HUDEP-2 (cell line): ENCODE results near the gene LTBP3.
A peak's percentile ranks its signal among the peaks of the same experiment; 100 is the strongest.

ENCODE experiments used
- DNase-seq, 76 experiments: peaks; one replicate each; lab custom pipeline; 2025; ENCODE audit not compliant: unreplicated experiment in 76 of 76; lab: John Stamatoyannopoulos, UW

LTBP3 gene

GRCh38 chr11:65558002-65558929 is at the start of gene LTBP3:
Gene LTBP3, minus strand, starts transcription at chr11:65558359. Its CDS starts 400 bp downstream, at chr11:65557959.
- DNase-seq: peak in 50 of 76 experiments; percentile 3 to 62 (median 36)

- peak in 3 of 76 experiments; percentile 3 to 20 (median 15) for DNase-seq
Measured at GRCh38 chr11:65606876-65607613, 48.9 kb upstream of the LTBP3 start.

GRCh38 chr11:65604258-65604657 is 46.1 kb upstream of the LTBP3 start:
- DNase-seq: no peak

GRCh38 chr11:65599955-65600246 is 41.7 kb upstream of the LTBP3 start:
- no peak for DNase-seq

GRCh38 chr11:65599216-65599954 is 41.2 kb upstream of the LTBP3 start:
- no peak for DNase-seq

GRCh38 chr11:65598258-65598699 is 40.1 kb upstream of the LTBP3 start:
- DNase-seq: no peak

- no peak for DNase-seq
Measured at GRCh38 chr11:65596520-65596919, 38.4 kb upstream of the LTBP3 start.

- peak in 23 of 76 experiments; percentile 7 to 54 (median 30) for DNase-seq
Measured at GRCh38 chr11:65595543-65596281, 37.6 kb upstream of the LTBP3 start, which contains the start of gene KCNK7. Gene KCNK7, minus strand, starts transcription at chr11:65595800. Its CDS starts 28 bp downstream, at chr11:65595772.

- peak in 19 of 76 experiments; percentile 6 to 48 (median 22) for DNase-seq
Measured at GRCh38 chr11:65595131-65595530, 37.0 kb upstream of the LTBP3 start.

GRCh38 chr11:65593518-65594414 is 35.6 kb upstream of the LTBP3 start:
- peak in 33 of 76 experiments; percentile 5 to 68 (median 28) for DNase-seq

- no peak for DNase-seq
Measured at GRCh38 chr11:65592858-65593517, 34.8 kb upstream of the LTBP3 start.

DNA sequence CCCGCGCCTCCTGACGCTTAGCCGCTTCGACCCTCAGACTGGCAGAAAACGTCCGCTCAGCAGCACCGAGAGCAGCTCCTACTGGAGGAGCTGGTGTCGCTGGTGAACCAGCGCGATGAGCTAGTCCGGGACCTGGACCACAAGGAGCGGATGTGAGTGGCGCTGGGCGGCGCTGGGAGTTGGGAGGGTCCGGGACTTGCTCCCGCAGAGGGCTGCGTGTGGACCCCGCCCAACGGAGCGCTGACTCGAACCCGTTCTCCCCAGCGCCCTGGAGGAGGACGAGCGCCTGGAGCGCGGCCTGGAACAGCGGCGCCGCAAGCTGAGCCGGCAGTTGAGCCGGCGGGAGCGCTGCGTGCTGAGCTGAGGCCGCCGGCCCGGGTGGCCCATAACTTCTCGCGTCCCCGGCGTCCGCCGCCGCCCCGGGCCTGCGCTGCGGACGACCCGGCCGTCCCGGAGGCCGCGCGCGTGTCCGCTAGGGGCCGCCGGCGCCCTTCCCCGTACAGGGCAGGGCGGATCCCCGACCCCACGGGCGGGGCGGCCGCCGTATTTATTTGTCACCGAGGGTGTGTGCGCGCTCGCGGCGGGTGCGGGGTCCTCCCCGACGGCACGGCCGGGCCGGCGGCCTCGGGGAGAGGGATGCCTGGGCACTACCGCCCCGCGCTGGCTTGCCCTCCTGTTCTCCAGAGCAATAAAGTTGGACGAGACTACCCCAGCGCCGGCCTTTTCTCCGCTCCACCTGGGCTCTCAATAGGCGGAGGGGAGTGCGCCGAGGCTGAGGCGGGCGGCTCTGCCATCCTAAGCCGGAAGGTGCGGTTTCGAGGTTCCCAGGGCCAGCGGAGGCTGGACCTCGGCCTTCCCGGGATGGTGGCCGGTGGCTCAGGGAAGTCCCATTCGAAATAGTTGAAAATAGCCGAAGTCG is 34.0 kb upstream of the LTBP3 start:
- no peak for DNase-seq

- no peak for DNase-seq
Measured at GRCh38 chr11:65590240-65590738, 32.1 kb upstream of the LTBP3 start.

DNA sequence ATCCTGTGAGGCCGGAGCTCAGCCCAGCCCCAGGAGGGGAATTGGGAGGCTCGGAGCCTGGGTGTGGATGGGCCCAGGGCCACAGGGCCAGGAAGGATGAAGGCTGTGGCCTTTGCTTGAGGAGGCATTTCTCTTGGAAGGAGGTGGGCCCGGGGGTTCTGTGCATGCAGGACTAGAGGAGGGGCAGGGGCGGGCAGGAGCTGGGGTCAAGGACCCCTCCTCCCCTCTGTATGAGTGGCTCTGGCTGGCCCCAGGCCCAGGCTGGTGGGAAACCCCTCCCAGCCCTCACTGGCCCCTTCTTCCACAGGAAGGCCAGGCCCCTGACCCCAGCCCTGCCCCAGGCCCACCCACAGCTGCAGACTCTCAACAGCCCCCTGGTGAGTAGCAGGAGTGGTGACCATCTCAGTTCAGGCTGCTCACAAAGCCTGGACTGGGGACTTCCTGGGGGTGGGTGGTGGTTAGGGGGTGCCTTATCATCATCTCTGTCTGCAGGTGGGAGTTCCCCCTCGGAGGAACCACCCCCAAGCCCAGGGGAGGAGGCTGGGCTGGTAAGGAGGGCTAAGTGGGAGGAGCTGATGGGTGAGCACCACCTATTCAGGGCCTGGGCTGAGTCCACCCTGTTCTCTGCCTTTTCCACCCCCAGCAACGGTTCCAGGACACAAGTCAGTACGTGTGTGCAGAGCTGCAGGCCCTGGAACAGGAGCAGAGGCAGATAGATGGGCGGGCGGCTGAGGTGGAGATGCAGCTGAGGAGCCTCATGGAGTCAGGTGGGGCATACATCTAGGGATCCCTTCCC is 31.5 kb upstream of the LTBP3 start:
- DNase-seq: peak in 55 of 76 experiments; percentile 6 to 78 (median 50)

- DNase-seq: peak in 64 of 76 experiments; percentile 12 to 77 (median 62)
Measured at GRCh38 chr11:65588199-65589054, 30.3 kb upstream of the LTBP3 start.

DNA sequence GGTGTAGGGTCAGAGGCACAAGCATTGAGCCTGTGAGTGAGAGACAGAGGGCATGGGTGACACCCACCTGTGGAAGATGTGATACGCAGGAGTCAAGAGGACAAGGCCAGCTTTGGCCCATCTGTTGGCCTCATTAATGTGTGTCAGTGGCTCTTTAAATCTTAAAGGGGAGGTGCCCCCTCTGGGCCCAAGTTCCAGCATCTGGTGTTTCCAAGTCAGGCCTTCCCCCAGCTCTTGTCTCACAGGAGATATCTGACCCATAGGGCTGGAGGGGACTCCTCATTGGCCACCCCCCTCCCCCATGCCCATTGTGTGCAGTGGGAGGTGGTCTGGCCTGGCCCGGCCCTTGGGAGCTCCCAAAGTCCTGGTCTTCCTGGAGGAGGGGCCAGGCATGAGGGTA is 28.5 kb upstream of the LTBP3 start:
- DNase-seq: peak in 1 of 76 experiments; percentile 23
